ENCODE data around the gene YIPF7. TPM values are rescaled to one million over a fixed set of nuclear protein-coding genes. Genes with fewer than 3 reads are reported as not detected.
A peak's percentile ranks its signal among the peaks of the same experiment; 100 is the strongest.

The YIPF7 gene
- total RNA-seq, 1 experiment from 2014 or later = not detected

DNA sequence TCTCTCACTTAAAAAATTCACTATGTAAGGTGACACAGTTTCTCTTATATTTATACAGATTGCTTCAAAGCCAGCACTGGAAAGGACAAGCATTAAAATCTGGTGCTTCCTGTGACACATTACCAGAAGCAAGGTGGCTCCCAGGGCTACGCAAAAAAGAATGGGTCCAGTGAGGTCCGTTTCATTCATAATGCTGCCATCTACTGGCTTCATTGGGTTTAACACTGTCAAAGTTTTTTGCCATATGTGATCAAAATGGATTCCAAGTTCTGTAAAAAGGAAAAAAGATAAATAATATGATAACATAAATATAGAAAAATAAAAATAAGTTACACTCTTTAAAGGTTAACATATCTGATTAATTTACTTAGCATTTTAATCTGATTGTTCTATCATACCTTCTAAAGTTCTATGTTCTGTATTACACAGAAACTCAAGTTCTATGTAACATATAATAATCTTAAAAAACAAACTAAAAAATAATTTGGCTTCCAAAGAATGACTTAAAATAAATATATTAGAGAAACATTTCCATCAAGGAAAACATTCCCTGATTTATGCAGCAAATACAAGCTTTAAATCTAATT, 22.1 kb downstream of the YIPF7 start:
- no peak for TF ChIP-seq POLR2AphosphoS5 (IDR thresholded peaks at IDR 0.05; ENCODE audit: low read depth, low read length)
- TF ChIP-seq CTCF (IDR thresholded peaks at IDR 0.05) = peak; percentile 68
- TF ChIP-seq SIN3A (IDR thresholded peaks at IDR 0.05; ENCODE audit: borderline replicate concordance, insufficient read depth, low read depth, low read length) = no peak
- BruUV-seq (replicated peaks) = no TSS peak
- Histone ChIP-seq H3K36me3 (ENCODE audit: control insufficient read depth, insufficient read depth, low read length) (no peaks in the 10 kb centered on the region), H3K27me3 (ENCODE audit: control insufficient read depth, insufficient read depth, low read length) (no peaks in the 10 kb centered on the region), H3K27ac (ENCODE audit: low read length) (no peak overlapping the region), H3K9me3 (ENCODE audit: control insufficient read depth, insufficient read depth, low read depth, low read length) (no peaks in the 10 kb centered on the region), H3K4me3 (ENCODE audit: low read depth in 2 of 2, low read length in 2 of 2) (no peak overlapping the region), H3K4me1 (ENCODE audit: control insufficient read depth, insufficient read depth, low read length) (no peaks in the 10 kb centered on the region)
- ChIA-PET CTCF (interaction anchor here (0.8 kb wide), 1 partner anchor 46 kb away, joined by 3 read pairs; no protein-coding TSS in a partner anchor), POLR2A (no interaction called here)
- peak; percentile 17 for DNase-seq (ENCODE audit: low read depth, low spot score)
- no peak; the same call in 1 of the 2 replicates for ATAC-seq
- intact Hi-C loops (cut with micrococcal nuclease; ENCODE audit: unreplicated experiment) (no loop called here), in situ Hi-C loops (cut with HindIII; ENCODE audit: low pct_unique_long_range_greater_than_20kb, low sequenced_read_pairs) (no loop called here)

DNA sequence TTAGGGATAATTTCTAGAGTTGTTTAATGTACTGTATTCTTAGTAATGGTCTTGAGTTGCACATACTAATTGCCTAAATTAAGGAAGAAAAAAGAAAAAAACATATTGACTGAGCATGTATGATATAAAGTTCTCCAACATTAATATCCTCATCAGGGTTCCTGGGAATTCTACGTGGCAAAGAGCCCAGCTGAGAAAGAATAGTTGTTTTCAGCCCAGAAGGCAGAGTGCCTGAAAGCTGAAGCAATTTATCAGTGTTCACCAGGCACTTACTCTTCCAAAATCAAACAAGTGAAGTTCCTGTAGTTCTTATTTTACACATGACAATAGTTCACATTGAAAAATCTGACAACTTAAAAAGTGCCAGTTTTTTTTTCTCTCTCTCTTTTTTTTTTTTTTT, 27.7 kb downstream of the YIPF7 start:
- ChIA-PET CTCF (no interaction called here), POLR2A (no interaction called here)
- no peak for TF ChIP-seq CTCF (IDR thresholded peaks at IDR 0.05)
- TF ChIP-seq, protein P1, sequence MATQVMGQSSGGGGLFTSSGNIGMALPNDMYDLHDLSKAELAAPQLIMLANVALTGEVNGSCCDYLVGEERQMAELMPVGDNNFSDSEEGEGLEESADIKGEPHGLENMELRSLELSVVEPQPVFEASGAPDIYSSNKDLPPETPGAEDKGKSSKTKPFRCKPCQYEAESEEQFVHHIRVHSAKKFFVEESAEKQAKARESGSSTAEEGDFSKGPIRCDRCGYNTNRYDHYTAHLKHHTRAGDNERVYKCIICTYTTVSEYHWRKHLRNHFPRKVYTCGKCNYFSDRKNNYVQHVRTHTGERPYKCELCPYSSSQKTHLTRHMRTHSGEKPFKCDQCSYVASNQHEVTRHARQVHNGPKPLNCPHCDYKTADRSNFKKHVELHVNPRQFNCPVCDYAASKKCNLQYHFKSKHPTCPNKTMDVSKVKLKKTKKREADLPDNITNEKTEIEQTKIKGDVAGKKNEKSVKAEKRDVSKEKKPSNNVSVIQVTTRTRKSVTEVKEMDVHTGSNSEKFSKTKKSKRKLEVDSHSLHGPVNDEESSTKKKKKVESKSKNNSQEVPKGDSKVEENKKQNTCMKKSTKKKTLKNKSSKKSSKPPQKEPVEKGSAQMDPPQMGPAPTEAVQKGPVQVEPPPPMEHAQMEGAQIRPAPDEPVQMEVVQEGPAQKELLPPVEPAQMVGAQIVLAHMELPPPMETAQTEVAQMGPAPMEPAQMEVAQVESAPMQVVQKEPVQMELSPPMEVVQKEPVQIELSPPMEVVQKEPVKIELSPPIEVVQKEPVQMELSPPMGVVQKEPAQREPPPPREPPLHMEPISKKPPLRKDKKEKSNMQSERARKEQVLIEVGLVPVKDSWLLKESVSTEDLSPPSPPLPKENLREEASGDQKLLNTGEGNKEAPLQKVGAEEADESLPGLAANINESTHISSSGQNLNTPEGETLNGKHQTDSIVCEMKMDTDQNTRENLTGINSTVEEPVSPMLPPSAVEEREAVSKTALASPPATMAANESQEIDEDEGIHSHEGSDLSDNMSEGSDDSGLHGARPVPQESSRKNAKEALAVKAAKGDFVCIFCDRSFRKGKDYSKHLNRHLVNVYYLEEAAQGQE (IDR thresholded peaks at IDR 0.05; ENCODE audit: insufficient read depth in 1 of 2, low read depth in 2 of 2, low read length in 1 of 2) = no peak
- no peak for TF ChIP-seq POLR2AphosphoS5 (IDR thresholded peaks at IDR 0.05; ENCODE audit: low read depth, low read length)
- TF ChIP-seq SIN3A (IDR thresholded peaks at IDR 0.05; ENCODE audit: borderline replicate concordance, insufficient read depth, low read depth, low read length) = no peak
- no peak for TF ChIP-seq TCF7L2 (IDR thresholded peaks at IDR 0.05; ENCODE audit: low read depth, low read length)
- Histone ChIP-seq H3K4me1 (ENCODE audit: control insufficient read depth, insufficient read depth, low read length) (no peaks in the 10 kb centered on the region), H3K27me3 (ENCODE audit: control insufficient read depth, insufficient read depth, low read length) (no peaks in the 10 kb centered on the region), H3K4me3 (ENCODE audit: low read depth in 2 of 2, low read length in 2 of 2) (no peak overlapping the region), H3K27ac (ENCODE audit: low read length) (no peak overlapping the region), H3K9me3 (ENCODE audit: control insufficient read depth, insufficient read depth, low read depth, low read length) (no peaks in the 10 kb centered on the region), H3K36me3 (ENCODE audit: control insufficient read depth, insufficient read depth, low read length) (no peaks in the 10 kb centered on the region)
- BruUV-seq (replicated peaks) = no TSS peak
- in situ Hi-C loops (cut with HindIII; ENCODE audit: low pct_unique_long_range_greater_than_20kb, low sequenced_read_pairs) = no loop called here
- ATAC-seq (no peak), DNase-seq (ENCODE audit: low read depth, low spot score) (no peak)
- intact Hi-C loops (cut with micrococcal nuclease; ENCODE audit: unreplicated experiment) = no loop called here
